ENCODE data around the gene FAM89A.

The FAM89A gene

GRCh38 chr1:231065510-231066241 lies 25.6 kb upstream of the FAM89A start:
- no peak overlapping the region for H3K4me3 ChIP-seq (ENCODE audit: low read length)
- TF ChIP-seq CTCF (IDR thresholded peaks at IDR 0.05; ENCODE audit: insufficient read depth, low read depth, low read length, missing control alignments) = no peak
- DNase-seq (ENCODE audit: low read depth) = no peak

GRCh38 chr1:231064418-231064817 lies 24.4 kb upstream of the FAM89A start:
- no peak for DNase-seq (ENCODE audit: low read depth)
- TF ChIP-seq CTCF (IDR thresholded peaks at IDR 0.05; ENCODE audit: insufficient read depth, low read depth, low read length, missing control alignments) = no peak
- H3K4me3 ChIP-seq (ENCODE audit: low read length) = no peak overlapping the region

- H3K4me3 ChIP-seq (ENCODE audit: low read length) = no peak overlapping the region
- DNase-seq (ENCODE audit: low read depth) = no peak
- TF ChIP-seq CTCF (IDR thresholded peaks at IDR 0.05; ENCODE audit: insufficient read depth, low read depth, low read length, missing control alignments) = no peak
Measured at GRCh38 chr1:231063331-231063730, 23.3 kb upstream of the FAM89A start.

- no peak overlapping the region for H3K4me3 ChIP-seq (ENCODE audit: low read length)
- TF ChIP-seq CTCF (IDR thresholded peaks at IDR 0.05; ENCODE audit: insufficient read depth, low read depth, low read length, missing control alignments) = no peak
- no peak for DNase-seq (ENCODE audit: low read depth)
Measured at GRCh38 chr1:231062500-231063270, 22.6 kb upstream of the FAM89A start.

- no peak for TF ChIP-seq CTCF (IDR thresholded peaks at IDR 0.05; ENCODE audit: insufficient read depth, low read depth, low read length, missing control alignments)
- H3K4me3 ChIP-seq (ENCODE audit: low read length) = no peak overlapping the region
- DNase-seq (ENCODE audit: low read depth) = no peak
Measured at GRCh38 chr1:231059566-231060193, 19.6 kb upstream of the FAM89A start.

- no peak for DNase-seq (ENCODE audit: low read depth)
- no peak overlapping the region for H3K4me3 ChIP-seq (ENCODE audit: low read length)
- TF ChIP-seq CTCF (IDR thresholded peaks at IDR 0.05; ENCODE audit: insufficient read depth, low read depth, low read length, missing control alignments) = no peak
Measured at GRCh38 chr1:231058416-231059109, 18.5 kb upstream of the FAM89A start.
